Choroid plexus epithelial cell (primary cell): ENCODE measurements around the gene TRAF7.

Experiments
- DNase-seq: peaks from one replicate; pipeline ENCODE4 v3.0.0-alpha.2; 2010; ENCODE audit warnings: low read depth
- H3K4me3 ChIP-seq: 2 replicates; pipeline ENCODE4 v1.5.1; 2011; ENCODE audit warnings: low read depth, mild to moderate bottlenecking, control low read depth, low read length, moderate library complexity
- CTCF ChIP-seq: conservative IDR thresholded peaks from 2 replicates; pipeline ENCODE4 v1.5.1; 2011; ENCODE audit warnings: low read depth, mild to moderate bottlenecking, control low read depth, inconsistent platforms, low read length, moderate library complexity

The TRAF7 gene

GRCh38 chr16:2183671-2184070 is 28.1 kb downstream of the TRAF7 start:
- no peak overlapping the region for H3K4me3 ChIP-seq
- no peak for TF ChIP-seq CTCF
- no peak for DNase-seq

GRCh38 chr16:2184346-2184745 is 28.8 kb downstream of the TRAF7 start:
- DNase-seq = no peak
- no peak for TF ChIP-seq CTCF
- no peak overlapping the region for H3K4me3 ChIP-seq

GRCh38 chr16:2184962-2185361 is 29.4 kb downstream of the TRAF7 start:
- DNase-seq = no peak
- TF ChIP-seq CTCF = no peak
- H3K4me3 ChIP-seq = no peak overlapping the region

GRCh38 chr16:2186064-2186463 is 30.5 kb downstream of the TRAF7 start:
- H3K4me3 ChIP-seq = no peak overlapping the region
- TF ChIP-seq CTCF = no peak
- no peak for DNase-seq

- no peak for DNase-seq
- H3K4me3 ChIP-seq = no peak overlapping the region
- TF ChIP-seq CTCF = no peak
Measured at GRCh38 chr16:2186505-2186904, 30.9 kb downstream of the TRAF7 start.

- no peak overlapping the region for H3K4me3 ChIP-seq
- DNase-seq = no peak
- TF ChIP-seq CTCF = no peak
Measured at GRCh38 chr16:2187212-2187611, 31.6 kb downstream of the TRAF7 start.

- no peak for TF ChIP-seq CTCF
- no peak for DNase-seq
- H3K4me3 ChIP-seq = no peak overlapping the region
Measured at GRCh38 chr16:2188395-2188794, 32.8 kb downstream of the TRAF7 start.
